Urinary bladder (tissue), 4 donors: ENCODE data around the gene CTXND2. TPM values are rescaled to one million over a fixed set of nuclear protein-coding genes. Genes with fewer than 3 reads are reported as not detected.
"Not testable (repeated sequence)": the region's sequence is repeated elsewhere in the genome, so short reads cannot be mapped to it uniquely, and the experiment has no call there.

Experiments used
- DNase-seq: peaks from one replicate; pipeline ENCODE4 v3.0.0-alpha.2; 2015; ENCODE audit errors: extremely low spot score
- H3K27ac ChIP-seq: one replicate; pipeline ENCODE4 v1.5.1; 2013; ENCODE audit warnings: low read depth, mild to moderate bottlenecking, moderate library complexity
- H3K36me3 ChIP-seq: one replicate; pipeline ENCODE4 v1.6.1; 2013; ENCODE audit warnings: mild to moderate bottlenecking, moderate library complexity; ENCODE audit not compliant: insufficient read depth
- H3K4me1 ChIP-seq: one replicate; pipeline ENCODE4 v1.6.1; 2013; ENCODE audit warnings: mild to moderate bottlenecking, moderate library complexity; ENCODE audit not compliant: insufficient read depth
- H3K4me3 ChIP-seq: one replicate; pipeline ENCODE4 v1.5.1; 2013; ENCODE audit warnings: low read depth, low read length
- WGBS: extraction: QIAGEN DNeasy Blood & Tissue Kit; methylation state at CpG from one replicate; pipeline ENCODE4 v1.1.7; 2013; 5-methylcytosine and 5-hydroxymethylcytosine counted together
- polyA plus RNA-seq: library from polyadenylated mRNA; stranded (reverse); fragments of 200-250 nt; gene quantifications from one replicate; pipeline ENCODE4 v1.2.3, GENCODE V29; 2013
- total RNA-seq: library from RNA; depleted of rRNA; stranded (reverse); fragments of >200 nt; gene quantifications from one replicate; pipeline ENCODE4 v1.2.3, GENCODE V29; 2014
- donor health status: healthy with polysubstance abuse.
- donor health status: healthy.

The CTXND2 gene
- total RNA-seq (not detected), polyA plus RNA-seq (not detected)

DNA sequence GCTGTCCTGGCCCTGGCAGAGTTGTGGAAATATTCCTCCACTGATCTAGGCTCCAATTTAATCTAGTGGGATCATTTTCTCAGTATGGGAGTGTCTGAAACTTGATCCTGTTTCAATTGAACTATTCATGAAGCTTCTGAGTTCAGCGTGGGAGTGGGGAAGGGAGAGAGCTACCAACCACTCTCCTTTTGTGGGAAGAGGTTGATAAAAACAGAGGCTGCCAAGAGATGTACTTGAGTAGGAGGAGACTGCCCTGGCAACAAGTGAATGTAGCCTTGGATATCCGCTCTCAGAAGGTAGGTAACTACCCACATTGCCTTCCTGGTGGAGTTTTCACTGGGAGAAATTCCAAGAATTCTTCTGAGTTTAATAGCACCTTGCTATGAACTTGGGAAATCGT is at the start of gene CTXND2:
CTXND2 (plus strand) TSS at position 119 of the 400 bp plus-strand sequence. CDS start 25,179 bp downstream, outside the sequence.
- Histone ChIP-seq H3K4me3 (no peak within 1 kb of the TSS), H3K36me3 (no peaks in the 10 kb centered on the region), H3K27ac (no peak within 1 kb of the TSS), H3K4me1 (no peaks in the 10 kb centered on the region)
- DNase-seq, result no peak
- WGBS, result 40% methylated on average over 3 of the region's 3 CpGs

DNA sequence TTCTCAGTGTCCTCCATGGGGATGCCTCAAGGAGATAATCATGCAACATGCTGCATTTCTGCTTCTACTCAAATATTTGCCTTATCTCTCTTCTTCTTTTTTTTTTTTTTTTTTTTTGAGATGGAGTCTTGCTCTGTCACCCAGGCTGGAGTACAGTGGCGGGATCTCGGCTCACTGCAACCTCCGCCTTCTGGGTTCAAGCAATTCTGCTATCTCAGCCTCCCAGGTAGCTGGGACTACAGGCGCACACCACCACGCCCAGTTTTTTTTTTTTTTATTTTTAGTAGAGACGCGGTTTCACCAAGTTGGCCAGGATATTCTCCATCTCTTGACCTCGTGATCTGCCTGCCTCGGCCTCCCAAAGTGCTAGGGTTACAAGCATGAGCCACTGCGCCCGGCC is 46.1 kb upstream of the CTXND2 start:
- 95% methylated on average over 11 of the region's 11 CpGs for WGBS
- H3K4me1 ChIP-seq, H3K27ac ChIP-seq, DNase-seq, H3K4me3 ChIP-seq, H3K36me3 ChIP-seq: not testable (repeated sequence)

DNA sequence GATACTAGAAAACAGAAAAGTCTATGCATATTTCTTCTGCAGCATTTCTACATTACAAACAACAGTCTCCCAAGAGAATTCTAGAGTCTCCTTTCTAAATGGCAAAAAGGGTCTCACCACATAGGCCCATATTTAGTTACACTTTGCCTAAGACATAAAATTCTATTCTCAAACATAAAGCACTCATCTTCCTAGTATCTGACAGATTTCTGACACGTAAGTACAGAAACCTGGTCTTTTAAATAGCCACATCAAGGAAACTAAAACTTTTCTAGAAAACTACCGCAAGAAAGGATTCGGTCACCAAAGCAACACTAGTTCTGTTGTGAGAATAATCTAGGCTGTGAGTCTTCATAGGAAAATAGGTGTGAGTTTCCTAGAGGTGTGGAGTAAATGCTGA is 45.3 kb upstream of the CTXND2 start:
- no peak for DNase-seq

DNA sequence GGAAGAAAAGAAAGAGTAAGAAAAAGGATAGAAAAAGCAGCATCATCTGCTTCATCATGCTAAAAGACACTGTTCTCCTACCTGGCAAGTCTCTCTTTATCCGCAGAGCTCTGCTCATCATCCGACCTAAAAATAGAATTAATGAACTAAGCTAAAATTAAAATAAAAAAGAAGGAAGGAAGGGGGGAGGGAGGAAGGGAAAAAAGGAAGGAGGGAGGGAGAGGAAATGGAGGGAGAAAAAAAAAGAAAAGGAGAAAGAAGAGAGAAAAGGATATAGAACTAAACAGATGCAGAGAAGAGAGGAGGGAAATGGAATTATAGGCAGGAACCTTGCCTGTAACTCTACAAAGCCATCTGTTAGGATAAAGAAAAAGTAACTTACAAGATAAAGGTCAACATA is 44.6 kb upstream of the CTXND2 start:
- DNase-seq, result no peak
- peaks cover 6% of the 10 kb centered on the region for H3K36me3 ChIP-seq
- WGBS, result 63% methylated on average over 2 of the region's 2 CpGs
- H3K4me3 ChIP-seq, result no peak overlapping the region
- no peaks in the 10 kb centered on the region for H3K4me1 ChIP-seq
- H3K27ac ChIP-seq, result no peak overlapping the region

More for the DNA sequence above, 45.3 kb upstream of the CTXND2 start:
- WGBS, result 96% methylated on average over 3 of the region's 3 CpGs
- Histone ChIP-seq H3K4me3 (no peak overlapping the region), H3K27ac (no peak overlapping the region), H3K36me3 (peaks cover 6% of the 10 kb centered on the region), H3K4me1 (no peaks in the 10 kb centered on the region)

DNA sequence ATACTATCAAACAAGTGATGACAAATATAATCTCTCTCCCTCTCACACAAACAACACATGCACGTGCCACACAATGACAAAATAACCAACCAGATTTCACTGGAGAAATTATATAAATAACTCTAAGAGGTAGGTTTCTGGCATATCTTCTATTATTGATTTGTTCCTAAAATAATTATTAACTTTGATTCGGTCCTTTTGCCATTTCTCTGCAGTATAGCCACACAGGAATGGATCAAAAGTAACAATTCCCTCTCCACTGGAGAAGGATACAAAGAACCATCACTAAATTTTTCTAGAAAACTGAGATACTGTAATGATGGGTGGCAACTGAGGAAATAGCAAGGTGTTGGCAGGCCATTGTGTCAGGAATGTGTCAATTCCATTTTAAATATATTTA is 44.0 kb upstream of the CTXND2 start:
- Histone ChIP-seq H3K27ac (no peak overlapping the region), H3K4me3 (no peak overlapping the region), H3K36me3 (peaks cover 6% of the 10 kb centered on the region), H3K4me1 (no peaks in the 10 kb centered on the region)
- no peak for DNase-seq
- WGBS, result 89% methylated on average over 2 of the region's 2 CpGs

DNA sequence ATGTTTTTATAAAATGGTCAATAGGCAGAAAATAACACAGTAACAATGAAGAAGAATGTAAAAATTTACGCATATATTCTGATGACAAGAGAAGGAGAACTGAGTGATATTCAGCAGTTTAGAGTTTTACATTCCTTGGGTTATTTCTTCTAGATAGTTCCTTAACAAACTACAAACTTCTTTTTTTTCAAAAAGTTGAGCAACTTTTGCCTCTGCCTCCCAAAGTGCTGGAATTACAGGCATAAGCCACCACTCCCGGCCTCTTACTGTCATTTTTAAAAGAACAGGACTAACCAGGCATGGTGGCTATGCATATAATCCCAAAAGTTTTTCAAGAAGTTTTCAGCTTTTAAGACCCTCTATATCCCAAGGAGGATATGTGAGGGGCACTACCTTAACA is 43.5 kb upstream of the CTXND2 start:
- Histone ChIP-seq H3K36me3 (peaks cover 8% of the 10 kb centered on the region), H3K27ac (no peak overlapping the region), H3K4me1 (no peaks in the 10 kb centered on the region), H3K4me3 (no peak overlapping the region)
- DNase-seq, result no peak
- WGBS, result 89% methylated on average over 2 of the region's 2 CpGs

DNA sequence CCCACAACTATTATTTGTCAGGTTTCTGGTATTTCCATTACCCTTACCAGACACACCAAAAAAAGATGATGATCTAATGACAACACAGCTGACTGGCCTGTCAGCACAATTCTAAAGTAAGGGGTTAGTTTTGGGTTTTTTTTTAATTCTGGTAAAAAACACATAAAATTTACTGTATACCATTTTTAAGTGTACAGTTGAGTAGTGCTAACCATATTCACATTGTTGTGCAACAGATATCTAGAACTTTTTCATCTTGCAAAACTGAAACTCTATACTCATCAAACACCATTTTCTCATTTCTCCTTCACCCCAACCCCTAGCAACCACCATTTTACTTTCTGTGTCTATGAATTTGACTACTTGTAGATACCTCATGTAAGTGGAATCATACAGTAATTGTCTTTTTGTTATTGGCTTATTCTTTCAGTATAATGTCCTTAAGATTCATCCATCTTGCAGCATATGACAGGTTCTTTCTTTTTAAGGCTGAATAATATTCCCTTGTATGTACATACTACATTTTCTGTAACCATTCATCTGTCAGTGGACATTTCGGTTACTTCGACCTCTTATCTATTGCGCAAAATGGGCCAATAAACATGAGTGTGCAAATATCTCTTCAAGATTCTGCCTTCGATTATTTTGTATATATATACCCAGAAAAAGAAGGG is 40.3 kb upstream of the CTXND2 start:
- DNase-seq, result no peak
- Histone ChIP-seq H3K4me3 (no peak overlapping the region), H3K36me3 (peaks cover 6% of the 10 kb centered on the region), H3K4me1 (no peaks in the 10 kb centered on the region), H3K27ac (no peak overlapping the region)
- WGBS, result 86% methylated on average over 4 of the region's 4 CpGs

DNA sequence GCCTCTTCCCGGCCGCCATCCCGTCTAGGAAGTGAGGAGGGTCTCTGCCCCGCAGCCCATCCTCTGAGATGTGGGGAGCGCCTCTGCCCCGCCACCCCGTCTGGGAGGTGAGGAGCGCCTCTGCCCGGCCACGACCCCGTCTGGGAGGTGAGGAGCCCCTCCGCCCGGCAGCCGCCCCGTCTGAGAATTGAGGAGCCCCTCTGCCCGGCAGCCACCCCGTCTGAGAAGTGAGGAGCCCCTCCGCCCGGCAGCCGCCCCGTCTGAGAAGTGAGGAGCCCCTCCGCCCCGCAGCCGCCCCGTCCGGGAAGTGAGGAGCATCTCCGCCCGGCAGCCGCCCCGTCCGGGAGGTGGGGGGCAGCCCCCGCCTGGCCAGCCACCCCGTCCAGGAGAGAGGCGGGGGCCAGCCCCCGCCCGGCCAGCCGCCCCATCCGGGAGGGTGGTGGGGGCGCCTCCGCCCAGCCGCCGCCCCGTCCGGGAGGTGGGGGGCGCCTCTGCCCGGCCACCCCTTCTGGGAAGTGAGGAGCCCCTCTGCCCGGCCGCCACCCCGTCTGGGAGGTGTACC is 36.1 kb upstream of the CTXND2 start:
- not testable (repeated sequence) for H3K36me3 ChIP-seq, H3K27ac ChIP-seq, H3K4me3 ChIP-seq, H3K4me1 ChIP-seq, DNase-seq
- 98% methylated on average over 46 of the region's 49 CpGs for WGBS

DNA sequence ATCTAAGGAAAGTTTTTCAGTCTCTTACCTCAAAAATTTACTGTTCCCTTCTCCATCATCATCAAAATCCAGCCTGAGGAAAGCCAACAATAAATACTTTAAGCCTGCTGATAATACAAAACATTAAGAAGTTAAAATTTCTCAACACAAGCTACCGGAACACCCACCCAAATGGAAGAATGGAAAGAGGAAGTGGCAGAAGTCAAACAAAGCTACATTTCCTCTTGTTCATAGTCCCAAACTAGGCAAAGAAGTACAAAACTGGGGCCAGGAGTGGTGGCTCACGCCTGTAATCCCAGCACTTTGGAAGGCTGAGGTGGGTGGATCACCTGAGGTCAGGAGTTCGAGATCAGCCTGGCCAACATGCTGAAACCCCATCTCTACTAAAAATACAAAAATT is 34.2 kb upstream of the CTXND2 start:
- not testable (repeated sequence) for H3K36me3 ChIP-seq, DNase-seq, H3K4me3 ChIP-seq, H3K4me1 ChIP-seq, H3K27ac ChIP-seq
- 91% methylated on average over 3 of the region's 3 CpGs for WGBS

DNA sequence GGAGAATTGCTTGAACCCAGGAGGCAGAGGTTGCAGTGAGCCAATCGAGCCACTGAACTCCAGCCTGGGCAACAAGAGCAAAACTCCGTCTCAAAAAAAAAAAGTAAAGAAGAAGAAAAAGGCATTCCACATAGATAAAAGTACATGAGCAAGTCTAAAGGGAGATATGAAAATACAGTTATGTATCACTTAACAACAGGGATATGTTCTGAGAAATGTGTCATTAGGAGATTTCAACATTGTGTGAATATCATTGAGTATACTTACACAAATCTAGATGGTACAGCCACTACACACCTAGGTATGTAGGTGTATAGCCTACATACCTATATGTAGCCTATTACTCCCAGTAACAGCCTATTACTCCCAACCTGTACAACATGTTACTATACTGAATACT is 23.2 kb upstream of the CTXND2 start:
- no peak overlapping the region for H3K27ac ChIP-seq
- no peaks in the 10 kb centered on the region for H3K36me3 ChIP-seq
- no peak for DNase-seq
- 95% methylated on average over 2 of the region's 2 CpGs for WGBS
- H3K4me3 ChIP-seq, result no peak overlapping the region
- no peaks in the 10 kb centered on the region for H3K4me1 ChIP-seq

DNA sequence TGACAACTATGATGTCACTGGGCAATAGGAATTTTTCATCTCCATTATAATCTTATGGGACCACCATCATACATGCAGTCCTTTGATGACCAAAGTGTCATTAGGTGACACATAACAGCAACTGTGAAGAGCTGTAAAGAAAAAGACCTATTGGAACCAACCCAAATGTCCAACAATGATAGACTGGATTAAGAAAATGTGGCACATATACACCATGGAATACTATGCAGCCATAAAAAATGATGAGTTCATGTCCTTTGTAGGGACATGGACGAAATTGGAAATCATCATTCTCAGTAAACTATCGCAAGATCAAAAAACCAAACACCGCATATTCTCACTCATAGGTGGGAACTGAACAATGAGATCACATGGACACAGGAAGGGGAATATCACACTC is 22.7 kb upstream of the CTXND2 start:
- H3K4me1 ChIP-seq, H3K27ac ChIP-seq, DNase-seq, H3K36me3 ChIP-seq, H3K4me3 ChIP-seq: not testable (repeated sequence)
- WGBS, result 84% methylated on average over 3 of the region's 3 CpGs

DNA sequence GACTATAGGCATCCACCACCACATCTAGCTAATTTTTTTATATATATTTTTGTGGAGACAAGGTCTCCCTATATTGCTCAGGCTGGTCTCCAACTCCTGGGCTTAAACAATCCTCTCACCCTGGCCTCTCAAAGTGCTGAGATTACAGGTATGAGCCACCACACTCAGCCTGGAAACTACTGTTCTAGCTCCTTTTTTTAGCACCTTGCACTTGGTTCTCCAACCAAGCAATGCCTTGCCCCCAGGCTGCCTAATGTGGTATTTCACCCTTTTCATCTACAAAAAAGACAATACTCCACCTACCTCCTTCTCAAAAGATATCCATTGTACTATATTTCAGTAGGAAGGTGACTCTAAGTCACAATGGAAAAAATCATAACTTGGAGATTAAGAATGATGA is 17.3 kb upstream of the CTXND2 start:
- H3K27ac ChIP-seq, result no peak overlapping the region
- no peak overlapping the region for H3K4me3 ChIP-seq
- H3K4me1 ChIP-seq, result no peaks in the 10 kb centered on the region
- no peaks in the 10 kb centered on the region for H3K36me3 ChIP-seq
- DNase-seq, result no peak

DNA sequence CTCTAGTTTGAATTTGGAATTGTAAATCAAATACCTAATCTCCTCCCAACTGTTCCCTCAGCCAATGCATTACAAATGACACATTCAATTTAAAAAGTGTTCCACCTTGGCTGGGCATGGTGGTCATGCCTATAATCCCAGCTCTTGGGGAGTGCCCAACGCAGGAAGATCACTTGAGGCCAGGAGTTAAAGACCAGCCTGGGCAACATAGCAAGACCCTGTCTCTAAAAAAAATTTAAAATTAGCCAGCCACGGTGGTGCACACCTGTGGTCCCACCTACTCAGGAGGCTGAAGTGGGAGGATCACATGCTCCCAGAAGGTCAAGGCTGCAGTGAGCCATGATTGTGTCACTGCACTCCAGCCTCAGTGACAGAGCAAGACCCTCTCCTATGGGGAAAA is 14.4 kb upstream of the CTXND2 start:
- 96% methylated on average over 2 of the region's 2 CpGs for WGBS
- Histone ChIP-seq H3K36me3 (no peaks in the 10 kb centered on the region), H3K4me3 (no peak overlapping the region), H3K4me1 (no peaks in the 10 kb centered on the region), H3K27ac (no peak overlapping the region)
- no peak for DNase-seq

DNA sequence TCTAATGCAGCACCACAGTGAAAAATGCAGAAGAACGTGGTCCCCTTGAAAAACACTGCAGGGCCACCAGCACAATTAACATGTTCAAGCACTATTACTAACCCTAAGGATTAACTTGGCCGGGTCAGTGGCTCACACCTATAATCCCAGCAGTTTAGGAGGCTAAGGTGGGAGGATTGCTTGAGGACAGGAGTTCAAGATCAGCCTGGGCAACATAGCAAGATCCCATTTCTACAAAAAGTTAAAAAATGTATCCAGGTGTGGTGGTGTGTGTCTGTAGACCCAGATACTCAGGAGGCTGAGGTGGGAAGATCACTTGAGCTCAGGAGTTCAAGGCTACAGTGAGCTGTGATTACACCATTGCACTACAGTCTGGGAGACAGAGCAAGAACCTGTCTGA is 13.4 kb upstream of the CTXND2 start:
- DNase-seq, result no peak
- 84% methylated on average over 2 of the region's 2 CpGs for WGBS
- no peaks in the 10 kb centered on the region for H3K36me3 ChIP-seq
- no peak overlapping the region for H3K27ac ChIP-seq
- no peak overlapping the region for H3K4me3 ChIP-seq
- no peaks in the 10 kb centered on the region for H3K4me1 ChIP-seq
